HG02970 (cell line): ENCODE measurements around the gene HAUS8.

ENCODE experiments used
- ATAC-seq: cut with Tn5 transposase; IDR thresholded peaks from one replicate; pipeline ENCODE4 v1.9.1; 2021; ENCODE audit warnings: mild to moderate bottlenecking, moderate library complexity, moderate number of reproducible peaks; ENCODE audit not compliant: unreplicated experiment, low FRiP score

Gene HAUS8

GRCh38 chr19:17004386-17004785, 70.9 kb downstream of the HAUS8 start:
- ATAC-seq, result no peak

- ATAC-seq, result no peak
Observed at GRCh38 chr19:17002455-17002854, 72.8 kb downstream of the HAUS8 start.

GRCh38 chr19:17001603-17002183, 73.6 kb downstream of the HAUS8 start:
- no peak for ATAC-seq
